NCI-H2196 treated with DMSO at 0.1 percent for 48 hours (cell line): Measurements from ENCODE around the gene CREB3L1.
A peak's percentile ranks its signal among the peaks of the same experiment; 100 is the strongest.
"Not testable (repeated sequence)": the region's sequence is repeated elsewhere in the genome, so short reads cannot be mapped to it uniquely, and the experiment has no call there.

Experiments used
- DNase-seq: peaks from one replicate; lab custom pipeline; 2025; ENCODE audit not compliant: unreplicated experiment; lab: John Stamatoyannopoulos, UW

Gene CREB3L1

DNA sequence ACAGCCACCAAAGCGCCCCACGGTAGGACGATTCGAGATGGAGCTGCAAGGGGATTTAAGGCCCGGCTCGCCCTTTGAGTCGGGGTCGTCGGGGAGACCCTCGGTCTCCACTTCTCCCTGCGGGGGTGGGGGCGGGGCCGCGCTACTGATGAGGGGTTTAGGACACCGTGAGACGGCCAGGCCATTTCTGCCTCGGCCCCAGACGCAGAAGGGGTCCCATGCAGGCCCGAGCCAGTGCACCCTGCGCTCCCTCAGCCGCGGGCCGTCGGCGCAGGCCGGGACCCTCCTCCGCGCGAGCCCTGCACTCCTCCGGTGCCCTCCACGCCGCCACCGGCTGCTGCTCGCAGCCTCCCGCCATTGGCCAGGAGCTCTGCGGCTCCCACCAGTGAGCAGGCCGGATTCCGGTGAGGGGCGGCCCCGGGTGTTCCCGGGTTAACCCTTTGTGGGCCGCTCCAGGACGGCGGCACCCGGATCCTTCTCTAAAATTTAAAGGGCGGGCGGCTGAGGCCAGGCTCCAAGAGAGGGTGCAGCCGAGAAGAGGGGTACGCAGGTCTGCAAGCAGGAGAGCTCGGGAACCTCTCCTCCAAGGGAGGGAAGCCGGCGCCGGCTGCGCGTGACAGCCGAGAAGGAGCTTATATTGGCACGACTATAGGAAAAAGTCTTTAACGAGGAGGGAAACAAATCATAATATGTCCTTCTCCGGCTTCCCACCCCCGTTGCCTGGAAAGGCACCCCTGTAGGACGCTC, 18.0 kb downstream of the CREB3L1 start:
- peak; percentile 45 for DNase-seq

DNA sequence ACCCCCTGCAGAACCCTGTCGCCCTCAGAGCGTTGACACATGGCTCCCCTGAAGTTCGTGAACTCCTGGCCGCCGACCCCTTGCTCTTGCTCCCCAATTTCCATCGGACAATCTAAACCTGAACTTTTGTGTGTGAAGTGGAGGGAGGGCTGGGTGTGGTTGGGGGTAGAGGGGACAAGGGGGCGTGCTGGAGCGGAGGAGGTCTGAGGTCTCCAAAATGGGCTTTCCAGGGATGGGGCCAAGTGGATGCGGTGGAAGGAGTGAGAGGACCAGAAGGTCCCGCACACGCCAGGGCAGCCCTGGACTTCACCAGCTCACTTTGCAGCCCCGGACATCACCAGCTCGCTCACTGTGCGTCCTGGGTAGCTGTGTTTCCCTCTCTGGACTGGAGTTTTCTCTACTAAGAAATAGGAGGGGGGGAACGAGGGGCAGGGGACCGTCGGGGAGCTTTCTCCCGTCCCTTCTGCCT, 18.6 kb downstream of the CREB3L1 start:
- DNase-seq = no peak

DNA sequence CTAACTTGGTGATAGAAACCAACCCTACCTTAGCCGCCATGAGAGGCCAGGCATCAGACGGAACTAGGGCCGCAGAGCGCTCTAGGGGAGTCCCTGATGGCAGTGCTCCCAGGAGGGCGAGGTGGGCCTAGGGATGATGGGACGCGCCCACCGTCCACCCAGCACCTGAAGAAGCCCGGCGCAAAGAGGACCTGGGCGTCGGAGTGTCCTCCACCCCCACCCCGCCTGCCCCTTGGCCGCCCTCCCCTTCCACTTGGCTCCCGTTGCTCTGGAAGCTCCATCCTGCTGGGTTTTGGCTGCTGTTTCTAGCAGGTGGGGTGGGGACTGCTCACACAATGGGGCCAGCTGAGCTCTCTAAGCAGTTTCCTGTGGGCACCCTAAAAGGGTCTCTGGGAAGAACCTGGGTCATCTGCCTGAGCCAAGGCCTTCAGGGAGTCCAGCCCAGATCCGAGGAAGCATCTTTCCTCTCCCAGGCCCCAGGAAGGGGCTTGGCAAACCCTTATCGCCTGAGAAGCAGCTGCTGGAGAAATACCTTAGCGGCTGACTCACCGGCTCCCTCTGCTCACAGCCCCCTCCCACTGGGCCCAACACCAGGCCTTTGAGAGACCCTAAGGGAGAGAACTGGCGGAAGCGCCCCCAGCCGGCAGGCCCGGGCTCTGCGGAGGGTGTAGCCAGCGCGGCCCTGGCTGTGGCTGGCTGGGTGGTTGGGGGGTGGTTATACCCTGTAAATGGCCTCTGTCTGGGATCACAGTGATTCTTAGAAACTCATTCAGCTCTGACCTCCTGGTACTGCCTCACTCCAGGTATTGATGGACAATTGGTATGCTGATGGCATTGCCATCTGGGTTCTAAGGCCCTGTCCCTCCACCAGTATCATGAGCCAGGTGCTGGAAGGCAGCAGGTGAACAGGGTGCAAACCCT, 19.3 kb downstream of the CREB3L1 start:
- DNase-seq = no peak

DNA sequence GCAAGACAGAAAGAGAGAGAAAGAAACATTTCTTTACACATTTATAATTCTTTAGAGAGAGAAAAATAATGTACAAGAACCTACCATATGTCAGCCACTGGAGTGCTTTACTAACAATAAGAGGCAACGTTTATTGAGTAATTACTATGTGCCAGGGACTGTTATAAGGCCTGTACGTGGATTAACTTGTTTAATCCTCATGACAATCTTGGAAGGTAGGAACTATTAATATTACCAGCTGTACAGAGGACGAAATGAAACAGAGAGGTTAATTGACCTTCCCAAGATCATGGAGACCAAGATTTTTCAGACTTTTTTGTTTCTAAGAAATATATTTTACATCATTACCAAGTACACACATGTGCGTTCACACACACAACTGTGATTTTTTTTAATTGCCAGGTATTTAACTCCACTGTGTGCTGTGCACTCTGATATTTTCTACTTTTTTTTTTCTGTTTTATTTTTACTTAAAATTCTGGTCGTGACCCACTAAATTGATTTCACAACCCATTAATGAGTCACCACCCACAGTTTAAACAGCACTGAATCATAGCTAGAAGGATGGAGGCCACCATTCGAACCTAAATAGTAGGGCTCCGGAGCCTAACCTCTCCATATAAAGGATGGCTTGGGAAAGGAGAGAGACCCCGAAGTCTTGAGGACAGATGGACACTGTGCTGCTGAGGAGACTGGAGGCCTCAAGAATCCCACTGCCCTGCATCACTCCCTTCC, 21.4 kb downstream of the CREB3L1 start:
- DNase-seq = no peak

DNA sequence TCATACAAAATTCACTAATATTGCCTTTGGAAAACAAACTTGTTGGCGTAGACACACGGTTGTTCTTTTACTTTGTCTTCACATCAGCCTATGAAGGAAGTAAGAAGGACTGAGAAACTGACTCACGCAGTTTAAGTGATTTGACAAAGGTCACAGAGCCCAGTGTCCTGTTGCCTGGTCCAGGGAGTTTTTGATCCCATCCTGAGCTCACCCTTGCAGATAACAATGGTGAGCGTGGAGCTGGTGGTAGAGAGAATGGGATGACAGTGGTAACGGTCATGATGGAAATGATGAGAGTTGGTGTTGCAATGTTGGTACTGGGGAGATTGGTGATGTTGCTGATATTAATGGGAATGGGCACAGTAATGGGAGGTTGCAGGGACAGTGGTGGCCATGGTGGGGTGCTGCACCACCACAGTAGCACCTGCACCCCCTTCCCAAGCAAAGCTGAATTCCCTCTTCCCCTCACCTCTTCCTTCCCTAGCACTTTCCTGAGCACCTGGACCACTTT, 22.0 kb downstream of the CREB3L1 start:
- no peak for DNase-seq

DNA sequence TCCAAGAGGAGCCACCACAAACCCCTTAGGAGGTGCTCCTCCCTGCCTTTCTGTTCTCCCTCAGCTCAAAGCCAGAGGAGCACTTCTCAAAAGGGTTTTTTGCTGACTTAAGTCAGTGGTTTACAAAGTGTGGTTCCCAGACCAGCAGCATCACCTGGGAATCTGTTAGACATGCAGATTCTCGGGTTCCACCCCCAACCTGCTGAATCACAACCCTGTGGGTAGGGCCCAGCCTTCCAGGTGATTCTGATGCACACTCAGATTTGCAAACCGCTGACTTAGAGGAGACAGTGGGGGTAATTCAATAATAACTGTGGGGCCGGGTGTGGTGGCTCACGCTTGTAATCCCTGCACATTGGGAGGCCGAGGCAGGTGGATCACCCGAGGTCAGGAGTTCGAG, 22.8 kb downstream of the CREB3L1 start:
- no peak for DNase-seq

DNA sequence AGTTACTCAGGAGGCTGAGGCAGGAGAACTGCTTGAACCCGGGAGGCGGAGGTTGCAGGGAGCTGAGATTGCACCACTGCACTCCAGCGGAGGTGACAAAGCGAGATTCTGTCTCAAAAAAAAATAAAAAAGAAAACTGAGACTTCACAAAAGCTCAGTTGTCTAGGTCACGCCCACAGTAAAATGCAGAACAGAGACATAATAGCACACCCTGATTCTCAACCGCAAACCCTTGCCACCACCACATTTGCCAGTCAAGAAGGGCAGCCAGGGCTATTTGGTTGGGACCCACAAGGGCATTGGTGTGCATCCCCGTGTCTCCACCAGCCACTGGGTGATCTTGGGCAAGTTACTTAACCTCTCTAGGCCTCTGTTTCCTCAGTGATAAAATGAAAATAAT, 25.4 kb downstream of the CREB3L1 start:
- no peak for DNase-seq

DNA sequence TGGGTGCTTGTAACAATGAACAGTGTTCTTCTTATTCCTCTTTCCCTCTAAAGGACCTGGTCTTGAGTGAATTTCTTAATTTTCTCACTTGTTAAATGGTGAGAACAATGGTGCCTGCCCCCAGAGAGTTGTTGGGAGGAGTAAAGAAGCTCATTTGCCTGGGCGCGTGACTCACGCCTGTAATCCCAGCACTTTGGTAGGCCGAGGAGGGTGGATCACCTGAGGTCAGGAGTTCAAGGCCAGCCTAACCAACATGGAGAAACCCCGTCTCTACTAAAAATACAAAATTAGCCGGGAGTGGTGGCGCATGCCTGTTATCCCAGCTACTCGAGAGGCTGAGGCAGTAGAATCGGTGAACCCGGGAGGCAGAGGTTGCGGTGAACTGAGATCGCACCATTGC, 26.6 kb downstream of the CREB3L1 start:
- DNase-seq = not testable (repeated sequence)

DNA sequence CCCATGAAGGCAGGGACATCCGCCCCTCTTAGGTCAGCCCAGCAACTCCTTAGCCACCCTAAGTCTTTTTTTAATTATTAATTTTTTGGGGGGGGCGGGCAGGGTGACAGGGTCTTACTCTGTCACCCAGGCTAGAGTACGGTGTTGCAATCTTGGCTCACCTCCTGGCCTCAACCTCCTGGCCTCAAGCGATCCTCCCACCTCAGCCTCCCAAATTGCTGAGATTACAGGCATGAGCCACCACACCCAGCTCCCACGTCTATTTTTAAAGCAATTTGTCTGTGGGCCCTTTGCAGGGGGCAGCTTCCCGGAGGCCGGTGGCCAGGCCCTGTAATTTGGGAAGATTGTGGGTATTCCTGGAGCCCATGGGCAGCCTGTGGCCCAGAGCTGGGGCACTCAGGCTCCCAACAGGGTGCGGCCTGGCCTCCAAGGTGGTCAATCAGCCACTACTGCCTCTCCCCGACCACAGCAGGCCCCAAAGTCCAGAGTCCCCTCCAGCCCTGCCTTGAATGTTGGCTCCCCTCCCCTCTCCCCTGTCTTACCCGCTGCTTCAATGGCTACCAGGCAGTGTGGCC, 27.2 kb downstream of the CREB3L1 start:
- DNase-seq = no peak

DNA sequence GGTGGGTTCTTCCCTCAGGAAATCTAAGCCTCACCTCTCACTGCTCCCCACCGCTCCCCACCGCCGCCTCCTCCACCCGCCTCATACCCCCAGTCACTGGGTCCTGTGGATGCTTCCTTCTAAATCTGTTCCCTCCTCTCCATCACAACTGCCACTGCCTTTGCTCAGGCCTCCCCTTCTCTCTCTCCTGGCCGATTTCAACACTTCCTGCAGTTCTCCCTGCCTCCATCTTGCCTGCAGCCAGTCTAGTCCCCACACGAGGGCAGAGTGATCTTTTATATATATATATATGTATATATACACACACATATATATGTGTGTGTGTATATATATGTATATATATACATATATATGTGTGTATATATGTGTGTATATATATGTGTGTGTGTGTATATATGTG, 27.8 kb downstream of the CREB3L1 start:
- DNase-seq = no peak

DNA sequence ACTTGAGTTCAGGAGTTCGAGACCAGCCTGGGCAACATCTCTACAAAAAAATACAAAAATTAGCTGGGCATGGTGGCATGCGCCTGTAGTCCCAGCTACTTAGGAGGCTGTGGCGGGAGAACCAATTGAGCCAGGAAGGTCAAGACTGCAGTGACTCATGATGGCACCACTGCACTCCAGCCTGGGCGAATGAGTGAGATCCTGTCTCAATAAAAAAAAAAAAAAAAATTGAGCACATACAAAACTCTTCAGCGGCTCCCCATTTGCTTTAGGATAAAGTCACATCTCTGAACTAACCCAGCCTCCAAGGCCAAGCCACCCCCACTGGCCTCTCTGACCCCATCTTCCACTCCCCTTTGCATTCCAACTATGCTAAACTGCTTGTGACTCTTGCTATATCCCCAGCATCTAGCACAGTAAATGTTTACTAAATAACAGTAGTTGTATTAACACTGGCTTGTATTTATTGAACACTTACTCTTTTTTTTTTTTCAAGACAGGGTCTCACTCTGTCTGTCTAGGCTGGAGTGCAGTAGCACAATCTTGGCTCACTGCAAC, 28.9 kb downstream of the CREB3L1 start:
- no peak for DNase-seq

DNA sequence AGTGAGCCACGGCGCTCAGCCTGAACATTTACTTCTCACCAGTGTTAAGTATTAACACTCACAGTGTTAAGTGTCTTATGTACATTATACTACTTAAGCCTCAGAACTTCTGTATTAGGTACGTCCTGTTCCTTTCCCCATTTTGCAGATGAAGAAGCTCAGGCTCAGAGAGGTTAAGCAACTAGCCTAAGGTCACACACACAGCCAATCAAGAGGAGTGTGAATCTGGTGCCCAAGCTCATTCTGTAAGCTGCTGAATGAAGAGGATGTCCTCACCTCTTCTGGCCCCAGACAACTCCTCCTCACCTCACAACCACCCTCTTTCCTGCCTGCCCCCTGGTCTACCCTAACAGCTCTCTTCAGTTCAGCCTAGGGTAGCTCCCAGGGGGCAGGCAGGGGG, 29.9 kb downstream of the CREB3L1 start:
- no peak for DNase-seq

DNA sequence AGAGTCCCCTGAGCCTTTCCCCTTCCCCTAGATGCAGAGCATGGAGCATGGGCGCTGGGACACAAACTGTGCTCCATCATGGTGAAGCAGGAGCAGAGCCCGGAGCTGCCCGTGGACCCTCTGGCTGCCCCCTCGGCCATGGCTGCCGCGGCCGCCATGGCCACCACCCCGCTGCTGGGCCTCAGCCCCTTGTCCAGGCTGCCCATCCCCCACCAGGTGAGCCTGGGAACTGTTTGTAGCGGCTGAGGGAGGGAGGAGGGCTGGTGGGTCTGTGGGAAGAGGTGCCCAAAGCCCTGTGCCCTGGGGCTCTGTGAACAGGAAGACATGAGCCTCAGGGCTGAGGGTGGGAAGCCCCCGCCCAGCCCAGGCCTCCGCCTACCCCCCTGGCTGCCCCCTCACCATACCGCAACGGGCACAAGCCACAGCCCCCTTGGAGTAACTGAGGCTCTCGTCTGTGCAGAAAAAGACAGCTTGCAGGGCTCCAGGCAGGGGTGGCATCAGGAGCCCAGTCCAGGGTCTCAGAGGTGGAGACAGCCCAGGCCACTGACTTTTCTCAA, 30.4 kb downstream of the CREB3L1 start:
- no peak for DNase-seq

DNA sequence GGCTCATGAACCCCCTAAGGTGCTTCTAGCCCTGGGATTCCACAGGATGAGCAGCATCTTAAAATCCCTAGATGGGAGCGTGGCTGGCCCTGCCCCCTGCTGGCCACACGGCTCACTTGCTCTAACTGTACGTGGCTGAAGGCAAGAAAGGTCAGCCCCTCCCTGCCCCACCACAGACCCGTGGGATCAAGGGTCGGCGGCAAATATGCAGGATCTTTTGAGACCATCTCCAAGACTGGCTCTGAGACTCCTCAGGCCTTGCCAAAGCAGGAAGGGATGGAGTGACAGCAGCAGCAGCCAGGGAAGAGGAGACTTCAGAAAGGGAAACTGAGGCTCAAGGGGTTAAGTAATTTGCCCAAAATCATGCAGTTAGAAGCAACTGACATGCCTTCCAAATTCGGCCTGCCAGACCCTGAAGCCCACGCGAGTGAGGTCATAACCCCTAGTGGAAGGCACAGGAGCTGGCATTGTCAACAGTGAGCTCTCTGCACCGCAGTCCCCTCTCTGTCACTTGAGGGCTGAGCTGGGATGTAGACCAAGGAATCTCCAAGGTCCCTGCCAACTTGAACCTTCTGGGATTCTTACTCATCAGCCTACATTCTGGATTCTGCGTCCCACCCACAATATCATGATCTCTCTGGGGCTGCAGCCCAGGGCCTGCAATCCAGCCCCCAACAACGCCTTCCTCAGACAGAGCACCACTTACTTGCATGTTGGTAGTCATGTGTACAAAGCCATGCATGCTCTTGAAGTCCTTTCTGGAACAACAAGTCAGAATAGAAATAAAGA, 31.4 kb downstream of the CREB3L1 start:
- DNase-seq = peak; percentile 40

DNA sequence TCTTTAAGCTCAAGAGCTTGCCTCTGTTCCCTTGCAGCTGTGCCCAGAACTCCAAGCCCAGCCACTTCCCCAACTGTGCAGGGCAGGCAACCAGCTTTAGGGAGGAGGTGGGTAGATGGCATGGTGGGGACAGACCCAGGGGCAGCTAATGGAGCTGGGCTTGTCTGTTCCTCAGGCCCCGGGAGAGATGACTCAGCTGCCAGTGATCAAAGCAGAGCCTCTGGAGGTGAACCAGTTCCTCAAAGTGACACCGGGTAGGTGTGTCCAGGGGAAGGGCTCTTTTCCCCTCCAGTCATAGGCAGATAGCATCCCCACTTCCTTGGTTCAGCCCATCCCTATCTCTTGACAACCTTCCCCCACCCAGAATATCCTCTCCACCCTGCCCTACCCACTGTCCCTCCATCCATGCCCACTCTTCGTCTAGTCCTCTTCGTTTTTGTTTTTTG, 32.4 kb downstream of the CREB3L1 start:
- DNase-seq = no peak

DNA sequence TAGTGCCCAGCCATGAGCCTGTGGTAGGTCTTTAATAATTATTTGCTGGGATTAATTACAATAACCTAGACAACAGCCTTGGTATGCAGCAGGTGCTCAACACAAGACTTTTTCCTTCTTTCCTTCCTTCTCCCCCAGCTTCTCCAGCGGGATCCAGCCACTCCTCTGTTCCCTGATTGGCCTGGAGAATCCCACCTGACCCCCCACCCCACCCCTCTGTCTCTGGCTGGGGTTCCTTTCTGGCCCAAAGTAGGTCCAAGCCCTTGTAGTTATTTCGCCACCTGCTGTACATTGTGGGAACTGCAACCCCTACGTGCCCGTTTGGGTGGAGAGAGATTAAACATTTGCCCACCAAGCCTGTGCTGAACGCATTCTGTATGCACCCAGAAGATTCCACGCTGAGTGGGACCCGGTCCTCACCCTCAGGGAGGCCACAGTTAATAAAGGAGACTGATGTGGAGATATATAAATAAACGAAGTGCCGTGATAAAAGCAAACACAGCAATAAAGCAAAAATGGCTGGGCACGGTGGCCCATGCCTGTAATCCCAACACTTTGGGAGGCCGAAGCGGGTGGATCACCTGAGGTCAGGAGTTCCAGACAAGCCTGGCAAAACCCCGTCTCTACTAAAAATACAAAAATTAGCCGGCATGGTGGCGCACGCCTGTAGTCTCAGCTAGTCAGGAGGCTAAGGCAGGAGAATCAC, 37.7 kb downstream of the CREB3L1 start:
- DNase-seq = no peak

DNA sequence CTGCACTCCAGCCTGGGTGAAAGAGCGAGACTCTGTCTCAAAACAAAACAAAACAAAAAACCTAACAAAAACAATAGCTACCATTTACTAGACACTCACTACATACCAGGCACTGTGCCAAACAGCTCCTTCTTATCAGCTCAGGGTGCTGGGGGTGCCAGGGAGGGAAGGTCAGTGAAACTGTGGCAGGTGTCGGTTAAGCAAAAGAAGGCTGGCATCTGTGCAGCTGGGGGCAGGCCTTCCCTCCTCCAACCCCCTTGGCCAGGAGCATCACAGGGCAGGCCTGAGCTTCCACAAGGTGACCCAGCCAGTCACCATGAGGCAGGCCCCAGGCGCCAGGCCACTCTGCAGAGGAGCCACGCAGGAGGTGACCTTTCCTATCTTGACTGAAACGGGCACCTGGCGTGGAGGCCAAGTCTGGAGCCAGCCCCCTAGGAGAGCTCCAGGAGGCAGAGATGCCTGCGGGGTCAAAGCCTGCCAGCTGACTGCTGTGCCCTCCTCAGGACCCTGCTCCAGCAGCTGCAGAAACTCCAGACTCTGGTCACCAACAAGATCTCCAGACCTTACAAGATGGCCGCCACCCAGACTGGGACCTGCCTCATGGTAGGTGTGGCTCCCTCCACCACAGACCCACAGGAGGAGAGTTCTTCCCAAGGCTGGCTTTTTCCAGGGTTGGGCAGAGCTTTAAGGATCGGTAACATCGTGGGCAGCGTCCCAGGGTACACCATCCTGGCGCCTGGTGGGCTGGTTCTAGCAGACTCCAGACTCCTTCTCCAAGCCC, 38.5 kb downstream of the CREB3L1 start:
- DNase-seq = peak; percentile 57

DNA sequence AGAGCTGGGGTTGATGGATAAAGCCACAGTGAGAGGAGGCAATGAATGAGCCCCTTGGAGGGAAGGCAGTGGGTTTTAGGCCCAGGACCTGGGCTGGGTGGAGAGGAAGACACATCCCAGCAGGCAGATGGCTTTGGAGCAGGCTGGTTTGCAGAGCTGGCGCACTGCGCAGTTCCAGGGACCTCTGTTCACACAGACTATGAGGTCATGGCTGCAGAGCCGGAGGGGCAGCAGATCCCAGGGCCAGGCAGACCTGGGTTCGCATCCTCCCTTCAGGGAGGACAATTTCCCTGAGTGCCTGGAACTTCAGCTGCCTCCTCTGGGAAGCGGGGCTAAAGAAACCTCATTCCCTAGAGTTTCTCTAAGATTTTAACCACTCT, 41.6 kb downstream of the CREB3L1 start:
- no peak for DNase-seq
